NCI-H510A (cell line): ENCODE measurements around the gene LRRC8C.
"Not testable (repeated sequence)": the region's sequence is repeated elsewhere in the genome, so short reads cannot be mapped to it uniquely, and the experiment has no call there.

ENCODE experiments used
- DNase-seq: peaks from one replicate; lab custom pipeline; 2025; lab: John Stamatoyannopoulos, UW

LRRC8C gene

DNA sequence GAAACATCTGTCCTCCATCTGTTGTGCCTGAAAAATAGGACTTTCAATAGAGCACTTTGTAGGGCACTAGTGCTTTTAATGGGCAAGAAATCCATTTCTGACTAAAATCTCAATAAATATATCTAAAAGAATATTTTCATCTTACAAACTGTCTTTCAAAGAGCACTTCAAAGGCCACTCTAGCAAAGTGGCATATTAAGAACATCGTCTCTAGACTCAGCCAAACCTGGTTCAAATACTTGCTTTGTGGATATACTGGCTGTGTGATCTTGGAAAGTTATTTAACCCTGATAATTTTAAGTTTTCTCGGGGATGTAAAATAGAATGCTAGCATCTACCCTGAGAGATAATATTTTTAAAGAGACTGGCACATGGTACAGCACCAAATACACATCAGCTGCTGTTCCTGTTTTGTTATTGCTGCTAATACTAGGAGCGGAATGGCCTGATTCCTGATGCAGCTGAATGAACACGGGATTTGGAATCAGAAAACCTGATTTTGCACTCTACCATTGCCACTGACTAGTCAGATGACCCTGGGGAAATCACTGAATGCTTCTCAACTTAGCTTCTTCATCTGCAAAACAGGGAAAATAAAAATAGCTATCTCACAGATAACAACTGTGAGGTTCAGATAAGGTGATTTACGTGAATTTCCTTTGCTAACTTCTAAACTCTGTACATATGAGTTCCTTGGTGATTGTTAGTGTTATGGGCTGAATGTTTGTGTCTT lies 25.2 kb upstream of the LRRC8C start:
- no peak for DNase-seq

DNA sequence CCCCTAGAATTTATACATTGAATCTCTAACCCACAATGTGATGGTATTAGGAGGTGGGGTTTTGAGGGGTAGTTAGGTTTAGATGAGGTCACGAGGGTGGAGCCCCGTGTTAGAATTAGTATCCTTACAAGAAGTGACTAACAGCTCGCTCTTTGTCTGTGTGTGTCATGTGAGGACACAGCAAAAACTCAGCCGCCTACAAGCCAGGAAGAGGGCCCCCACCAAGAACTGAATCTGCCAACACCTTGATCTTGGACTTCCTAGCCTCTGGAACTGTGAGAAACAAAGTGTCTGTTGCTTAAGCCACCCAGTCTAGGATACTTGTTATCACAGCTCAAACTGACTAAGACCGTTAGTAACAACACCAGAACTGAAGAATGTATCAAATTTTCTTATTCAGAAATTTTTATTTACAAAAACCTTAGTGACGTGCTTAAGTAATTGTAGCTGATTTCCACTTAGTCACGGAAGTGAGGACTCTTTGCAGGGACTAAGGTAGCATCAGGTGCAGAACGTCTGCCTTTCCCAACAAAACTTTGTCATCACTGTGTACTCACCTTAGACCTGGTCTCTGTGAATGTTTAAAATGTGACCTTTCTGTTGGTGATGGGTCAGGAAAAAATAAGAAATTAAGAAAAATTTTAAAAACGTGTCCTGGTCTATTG lies 24.5 kb upstream of the LRRC8C start:
- no peak for DNase-seq

- no peak for DNase-seq
These were observed 23.8 kb upstream of the LRRC8C start for GRCh38 chr1:89608984-89609725.

- DNase-seq = no peak
These were observed 23.0 kb upstream of the LRRC8C start for GRCh38 chr1:89609781-89610456.

DNA sequence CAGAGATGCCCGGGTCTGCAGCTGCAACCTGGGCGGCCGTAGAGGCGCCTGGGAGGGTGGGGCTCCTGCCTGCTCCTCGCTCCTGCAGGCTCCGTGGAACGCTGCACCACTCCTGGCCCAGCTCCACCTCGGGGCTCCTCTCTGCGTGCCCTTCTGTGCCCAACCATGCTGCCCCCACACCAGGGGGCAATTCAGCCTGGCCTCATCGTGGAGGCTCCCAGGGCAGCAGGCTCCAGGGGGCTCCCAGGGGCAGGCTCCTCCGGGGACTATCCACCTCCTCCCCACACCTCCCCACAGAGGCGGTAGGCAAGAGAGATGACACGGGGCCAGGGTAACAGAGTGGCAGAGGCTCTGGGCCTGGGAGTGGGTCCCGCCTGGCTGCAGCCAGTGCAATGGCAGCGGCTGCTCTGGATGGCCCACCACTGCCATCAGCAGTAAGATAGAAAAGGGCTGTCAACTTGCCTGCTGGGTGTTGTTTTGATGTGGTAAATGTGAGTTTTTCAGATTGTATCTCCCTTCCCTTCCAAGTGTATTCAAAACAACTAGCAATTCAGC lies 22.4 kb upstream of the LRRC8C start:
- DNase-seq = no peak

- DNase-seq = no peak
These were observed 21.2 kb upstream of the LRRC8C start for GRCh38 chr1:89611721-89612120.

DNA sequence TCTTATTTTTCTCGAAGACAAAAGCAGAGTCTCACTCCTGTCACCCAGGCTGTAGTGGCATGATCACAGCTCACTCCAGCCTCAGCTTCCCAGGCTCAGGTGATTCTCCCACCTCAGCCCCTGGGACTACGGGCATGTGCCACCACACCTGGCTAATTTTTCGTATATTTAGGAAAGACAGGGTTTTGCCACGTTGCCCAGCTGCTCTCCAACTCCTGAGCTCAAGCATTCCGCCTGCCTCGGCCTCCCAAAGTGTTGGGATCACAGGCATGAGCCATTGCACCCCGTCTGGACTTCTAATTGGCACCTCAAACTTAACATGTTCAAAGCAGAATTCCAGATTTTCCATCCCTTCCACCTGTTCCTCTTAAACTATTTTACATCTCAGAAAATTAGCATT lies 19.0 kb upstream of the LRRC8C start:
- no peak for DNase-seq

DNA sequence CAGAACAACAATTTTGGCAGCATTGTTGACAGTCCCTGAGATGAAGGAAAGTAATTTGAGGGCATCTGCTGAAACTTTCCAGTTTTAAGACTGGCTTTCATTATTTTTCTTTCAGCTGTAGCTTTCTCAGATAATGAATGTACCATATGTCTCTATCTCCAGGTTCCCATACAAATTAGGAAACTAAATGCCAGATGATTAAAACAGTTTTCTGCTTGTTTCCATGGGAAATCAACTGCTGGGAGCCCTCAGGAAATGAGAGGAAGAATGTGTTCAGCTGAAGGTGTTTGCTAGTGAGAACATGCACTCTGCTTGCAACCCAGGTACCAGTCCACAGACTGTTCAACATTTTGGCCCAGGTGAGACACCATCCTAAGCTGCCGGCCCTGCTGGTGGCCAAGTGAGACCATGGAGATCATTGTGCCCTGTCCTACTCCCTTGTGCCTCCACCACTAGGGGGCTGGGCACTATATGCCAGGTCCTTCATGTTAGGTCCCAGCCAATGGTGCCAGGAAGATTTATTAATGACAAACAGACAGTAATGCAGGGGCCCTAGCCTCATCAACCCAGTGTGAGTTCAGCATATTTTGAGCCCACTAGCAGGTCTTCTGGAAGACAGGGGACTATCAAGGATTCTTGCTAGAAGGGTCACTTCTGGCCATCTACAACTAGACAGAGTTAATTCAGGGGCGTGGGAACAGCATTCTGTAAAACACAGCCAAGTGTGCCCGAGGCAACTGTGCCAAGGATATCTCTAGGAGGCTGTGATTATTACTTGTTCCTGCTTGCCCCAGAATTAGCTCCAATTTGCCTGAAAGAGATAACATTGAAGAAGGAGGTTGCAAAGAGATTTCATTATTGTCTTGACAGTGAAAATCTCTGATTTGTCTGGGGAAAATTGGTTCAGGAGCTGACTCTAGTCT lies 17.0 kb upstream of the LRRC8C start:
- DNase-seq = peak; percentile 37

DNA sequence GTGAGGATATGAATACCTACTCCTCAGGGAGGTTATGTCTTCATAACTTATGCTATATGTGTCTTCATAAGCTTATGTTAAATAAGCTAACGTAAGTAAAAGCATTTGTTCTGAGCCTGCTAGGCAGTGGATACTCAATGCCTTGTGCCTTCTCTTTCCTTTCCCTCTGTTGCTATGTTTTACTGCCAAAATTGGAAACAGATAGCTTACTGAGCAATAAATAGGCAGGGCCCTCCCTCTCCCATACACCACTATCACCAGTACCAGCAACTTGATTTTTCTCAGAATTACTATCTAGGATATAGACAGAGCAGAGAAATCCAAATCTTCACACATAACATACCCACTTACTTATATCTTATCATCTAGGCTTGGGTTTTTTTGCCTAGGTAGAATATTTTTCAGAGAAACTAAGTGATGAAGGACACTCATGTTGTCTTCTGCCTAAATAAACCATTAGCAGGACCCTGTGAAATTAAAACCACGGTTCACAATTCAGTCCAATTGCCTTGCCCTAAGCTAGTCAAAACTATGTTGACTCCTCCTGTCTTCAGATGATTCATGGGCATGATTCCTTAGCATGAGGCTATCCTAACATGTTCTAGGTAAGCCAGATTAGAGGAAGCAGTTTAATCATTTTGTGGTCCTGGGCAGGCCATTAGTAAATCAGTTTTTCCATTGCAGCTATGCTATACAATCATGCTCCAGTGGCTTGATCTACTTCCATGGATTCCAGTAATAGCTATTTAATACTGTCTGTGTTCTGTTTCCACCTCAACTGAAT lies 15.9 kb upstream of the LRRC8C start:
- DNase-seq = no peak

- DNase-seq = no peak
These were observed 12.3 kb upstream of the LRRC8C start for GRCh38 chr1:89620664-89621063.

- no peak for DNase-seq
These were observed 10.0 kb upstream of the LRRC8C start for GRCh38 chr1:89622895-89623294.

DNA sequence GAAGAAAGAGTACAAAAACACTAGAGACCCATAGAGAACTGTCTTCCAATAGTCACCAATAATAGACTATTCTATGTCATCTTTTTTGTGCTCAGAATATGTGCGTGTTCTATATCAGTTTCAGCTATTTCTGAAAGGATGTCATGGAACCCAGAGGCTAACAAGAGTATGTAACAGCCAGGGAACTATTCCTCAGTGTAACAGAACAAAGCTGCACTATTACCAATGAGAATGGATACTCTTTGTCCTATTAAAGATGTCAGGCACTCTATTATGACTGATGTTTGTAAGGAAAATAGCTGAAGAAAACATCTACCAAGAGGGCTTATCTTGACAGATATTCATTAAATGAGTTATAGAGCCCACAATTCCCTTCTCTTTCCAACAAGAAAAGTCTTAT lies 8.6 kb upstream of the LRRC8C start:
- no peak for DNase-seq

GRCh38 chr1:89624715-89625323 lies 8.1 kb upstream of the LRRC8C start:
- no peak for DNase-seq

GRCh38 chr1:89627596-89627962 lies 5.3 kb upstream of the LRRC8C start:
- DNase-seq = no peak

DNA sequence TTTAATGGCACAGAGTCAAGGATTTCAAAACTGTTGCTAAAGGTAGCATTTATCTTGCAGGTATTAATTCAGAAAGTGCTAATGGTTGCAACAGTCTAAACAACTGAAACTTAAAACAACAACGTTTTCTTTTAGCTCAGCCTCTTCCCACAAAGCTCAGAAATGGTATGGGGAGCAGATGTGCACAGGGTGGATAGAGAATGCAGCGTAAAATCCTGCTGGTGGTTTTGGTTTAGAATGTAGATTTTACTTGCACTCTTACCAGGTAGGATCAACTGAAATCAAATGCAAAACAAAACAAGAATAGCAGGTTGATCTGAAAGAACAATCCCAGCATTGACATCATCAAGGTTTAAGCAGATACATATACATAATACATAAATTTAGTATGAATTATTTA lies 3.8 kb upstream of the LRRC8C start:
- no peak for DNase-seq

- not testable (repeated sequence) for DNase-seq
These were observed 3.3 kb upstream of the LRRC8C start for GRCh38 chr1:89629600-89629999.

DNA sequence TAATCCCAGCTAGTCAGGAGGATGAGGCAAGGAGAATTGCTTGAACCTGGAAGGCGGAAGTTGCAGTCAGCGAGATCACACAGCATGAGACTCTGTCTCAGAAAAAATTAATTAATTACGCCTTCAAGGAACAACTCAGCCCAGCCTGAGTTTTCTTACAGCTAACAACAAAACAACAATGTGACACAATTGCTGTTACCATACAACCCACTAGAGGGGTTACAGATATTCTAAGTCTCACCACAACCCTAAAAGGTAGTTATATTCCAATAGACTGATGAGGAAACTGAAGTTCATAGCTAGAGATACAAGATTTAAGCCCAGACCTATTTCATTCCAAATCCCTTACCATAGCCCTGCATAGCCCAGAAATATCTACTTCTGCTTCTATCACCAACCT lies 2.9 kb upstream of the LRRC8C start:
- DNase-seq = no peak

DNA sequence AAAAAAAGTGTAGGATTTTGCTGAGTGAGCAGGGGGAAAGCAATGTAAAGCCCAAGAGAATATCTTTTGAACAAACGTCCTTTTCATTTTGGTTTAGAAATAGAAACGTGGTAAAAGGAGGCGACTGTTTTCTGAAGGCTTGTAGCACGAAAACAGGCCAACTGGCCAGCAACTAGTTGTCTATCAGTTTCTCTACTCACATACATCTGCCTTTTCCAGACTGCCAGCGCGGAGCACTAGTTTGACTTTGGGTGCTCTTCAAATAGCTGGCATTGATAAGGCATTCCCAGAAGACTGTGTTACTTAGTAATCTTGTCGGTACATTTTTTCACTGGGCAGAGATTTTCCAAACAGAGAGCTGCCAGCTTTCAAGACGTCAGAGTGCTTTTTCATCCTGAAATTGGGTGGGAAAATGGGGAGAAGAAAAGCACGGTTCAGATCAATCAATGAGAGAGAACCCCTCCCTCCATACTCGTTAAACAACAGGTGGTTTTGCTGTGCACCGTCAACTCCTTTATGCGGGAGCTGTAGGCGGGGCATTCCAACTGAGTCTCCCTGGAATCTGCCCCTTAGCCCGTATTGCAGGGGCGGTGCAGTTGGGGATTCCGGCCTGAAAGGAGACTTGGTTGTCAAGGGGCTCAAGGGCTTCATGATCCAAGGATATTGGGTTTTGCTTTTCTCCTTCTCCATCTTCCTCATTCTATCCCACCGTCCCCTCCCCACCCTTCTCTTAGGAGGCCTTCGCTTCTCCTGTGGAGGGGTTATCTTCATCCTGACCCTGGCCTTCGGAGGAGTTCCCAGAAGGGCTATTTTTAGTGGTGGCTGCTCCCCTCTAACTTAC lies 884 bp upstream of the LRRC8C start:
- peak; percentile 8 for DNase-seq

GRCh38 chr1:89633248-89633799 lies 404 bp downstream of the LRRC8C start:
- DNase-seq = peak; percentile 77
